ENCODE results near the gene MAFG. TPM values are rescaled to one million over a fixed set of nuclear protein-coding genes. Genes with fewer than 3 reads are reported as not detected.

Gene MAFG
- total and polyA plus RNA-seq, 9 of the 15 experiments (the other 6 are each of a cell fraction or from before 2014, with no cell fraction given), result 1.1 to 58.1 (median 24.9) TPM

- TF ChIP-seq ZNF384 (IDR thresholded peaks at IDR 0.05; ENCODE audit: low read depth, low read length), result no peak
- no peak for TF ChIP-seq ARID3A (IDR thresholded peaks at IDR 0.05; ENCODE audit: borderline replicate concordance, low read depth, low read length)
- TF ChIP-seq KLF16 (IDR thresholded peaks at IDR 0.05), result no peak
- no peak for TF ChIP-seq HDAC2 (IDR thresholded peaks at IDR 0.05)
- TF ChIP-seq NFIX (CRISPR knock-in tag; IDR thresholded peaks at IDR 0.05; ENCODE audit: low read depth), result no peak
- TF ChIP-seq ZNF696 (CRISPR knock-in tag; conservative IDR thresholded peaks at IDR 0.05), result no peak
- TF ChIP-seq ZNF318 (IDR thresholded peaks at IDR 0.05; ENCODE audit: borderline replicate concordance in 1 of 2, low read depth in 1 of 2), result no peak
- no peak for TF ChIP-seq BDP1 (IDR thresholded peaks at IDR 0.05; ENCODE audit: insufficient read depth, insufficient read length)
- no peak for TF ChIP-seq SMARCA5 (IDR thresholded peaks at IDR 0.05)
- TF ChIP-seq L3MBTL2 (IDR thresholded peaks at IDR 0.05), result peak; percentile 97
- TF ChIP-seq EHMT2 (IDR thresholded peaks at IDR 0.05), result no peak
- no peak for TF ChIP-seq MLX (CRISPR knock-in tag; conservative IDR thresholded peaks at IDR 0.05)
- TF ChIP-seq ZEB2 (IDR thresholded peaks at IDR 0.05), result no peak
Observed at GRCh38 chr17:81976332-81977210, 49.0 kb upstream of the MAFG start (continued).
